Non-pigmented ciliary epithelial cell (primary cell): ENCODE measurements around the gene GAS6.
"Not testable (repeated sequence)": the region's sequence is repeated elsewhere in the genome, so short reads cannot be mapped to it uniquely, and the experiment has no call there.

Experiments
- DNase-seq: peaks from one replicate; pipeline ENCODE4 v3.0.0-alpha.2; 2010; ENCODE audit warnings: low read depth

GAS6 gene

DNA sequence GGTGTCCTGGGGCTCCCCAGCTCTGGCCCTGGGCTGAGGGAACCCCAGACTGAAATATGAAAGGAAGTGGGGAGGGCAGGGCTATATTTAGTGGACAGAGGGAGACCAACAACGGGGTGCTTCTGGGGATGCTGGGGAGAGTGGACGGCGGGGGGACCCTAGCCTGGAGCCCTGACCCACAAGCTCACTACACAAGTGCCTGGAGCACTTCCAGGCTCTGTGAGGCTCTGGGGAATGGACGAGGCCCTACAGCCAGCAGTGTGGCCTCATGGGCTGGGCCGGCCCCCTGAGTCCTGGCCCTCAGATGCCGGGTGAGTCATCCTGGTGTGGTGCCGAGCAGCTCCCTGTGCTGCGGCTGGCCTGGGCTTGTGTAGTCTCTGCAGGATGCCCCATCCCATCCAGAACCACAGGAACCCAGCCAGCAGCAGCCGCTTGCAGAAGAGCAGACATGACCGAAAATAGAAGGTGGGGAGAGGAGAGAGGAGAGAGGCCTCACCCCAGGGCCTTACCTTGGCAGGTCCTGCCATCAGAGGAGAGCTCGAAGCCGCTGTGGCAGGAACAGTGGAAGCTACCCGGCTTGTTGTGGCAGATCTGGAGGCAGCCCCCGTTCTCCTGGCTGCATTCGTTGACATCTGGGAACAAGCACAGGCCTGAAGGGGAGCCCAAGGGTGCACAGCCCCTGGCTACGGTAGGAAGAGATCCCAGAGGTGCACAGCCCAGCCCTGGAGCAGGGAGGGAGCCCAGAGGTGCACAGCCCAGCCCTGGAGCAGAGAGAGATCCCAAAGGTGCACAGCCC, 26.1 kb downstream of the GAS6 start:
- peak; percentile 92 for DNase-seq

DNA sequence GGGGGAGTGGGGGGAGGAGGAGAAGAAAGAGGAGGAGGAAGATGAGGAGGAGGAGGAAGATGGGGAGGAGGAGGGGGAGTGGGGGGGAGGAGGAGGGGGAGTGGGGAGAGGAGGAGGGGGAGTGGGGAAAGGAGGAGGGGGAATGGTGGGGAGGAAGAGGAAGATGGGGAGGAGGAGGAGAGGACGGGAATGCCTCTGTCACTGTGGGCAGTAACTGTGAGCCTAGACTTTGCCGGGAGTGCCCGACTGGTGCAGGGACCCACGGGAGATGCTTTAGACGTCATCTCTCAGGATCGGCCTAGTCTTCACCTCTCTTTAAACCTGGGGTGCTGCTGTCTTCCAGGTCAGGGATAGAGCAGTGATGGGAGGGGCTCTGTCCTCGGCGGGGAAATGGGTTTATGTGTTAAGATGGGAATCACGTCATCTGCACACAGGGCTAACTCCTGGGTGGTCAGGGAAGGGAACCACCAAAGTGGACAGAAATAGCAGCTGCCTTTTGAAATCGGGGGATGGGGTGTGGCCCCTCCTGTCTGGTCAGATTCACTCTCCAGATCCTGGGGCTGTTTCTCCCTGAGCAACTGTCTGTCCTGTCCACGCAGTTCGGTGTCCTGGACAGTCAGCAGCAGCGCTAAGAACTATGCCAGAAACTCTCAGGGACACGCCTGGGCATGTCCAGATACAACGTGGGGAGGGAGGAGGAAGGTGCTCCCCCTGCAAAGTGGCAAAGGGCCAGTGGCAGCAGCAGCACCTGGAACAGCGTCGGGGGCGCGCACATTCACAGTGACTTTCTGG, 26.9 kb downstream of the GAS6 start:
- DNase-seq = peak; percentile 73

DNA sequence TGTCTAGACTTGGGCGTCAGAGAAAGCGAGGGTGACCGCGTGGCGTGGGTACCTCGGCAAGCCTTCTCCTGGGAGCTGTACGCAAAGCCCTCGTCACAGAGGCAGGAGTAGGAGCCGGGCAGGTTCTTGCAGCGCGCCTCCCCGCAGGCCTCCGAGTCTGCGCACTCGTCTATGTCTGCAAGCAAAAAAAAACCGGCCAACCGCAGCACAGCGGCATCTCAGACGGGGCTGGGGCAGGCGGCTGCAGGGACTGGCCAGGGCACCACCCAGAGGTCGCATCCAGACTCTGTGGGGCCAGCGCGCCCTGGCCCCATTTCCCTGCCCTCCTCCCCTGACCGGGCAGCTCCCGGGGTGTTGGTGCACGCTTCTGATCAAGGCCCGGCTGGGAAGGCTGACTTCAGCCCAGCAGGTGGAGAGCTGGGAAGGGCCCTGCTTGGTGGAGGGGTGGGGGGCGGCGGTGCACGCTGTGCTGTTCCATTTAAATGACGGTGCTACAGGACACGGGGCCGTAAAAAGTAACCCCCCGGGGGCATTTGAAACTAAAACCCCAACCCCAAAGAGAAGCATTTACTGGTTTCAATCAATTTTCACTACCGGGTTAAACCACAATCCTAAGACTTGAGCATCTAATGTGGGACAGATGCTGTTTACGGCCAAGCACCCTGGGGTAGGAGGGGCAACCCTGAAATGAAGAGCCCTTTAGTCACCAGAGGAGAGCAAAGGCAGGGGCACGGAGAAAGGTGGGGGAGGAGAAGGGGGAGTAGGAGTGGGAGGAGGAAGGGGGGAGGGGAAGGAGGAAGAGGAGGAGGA, 28.2 kb downstream of the GAS6 start:
- no peak for DNase-seq

DNA sequence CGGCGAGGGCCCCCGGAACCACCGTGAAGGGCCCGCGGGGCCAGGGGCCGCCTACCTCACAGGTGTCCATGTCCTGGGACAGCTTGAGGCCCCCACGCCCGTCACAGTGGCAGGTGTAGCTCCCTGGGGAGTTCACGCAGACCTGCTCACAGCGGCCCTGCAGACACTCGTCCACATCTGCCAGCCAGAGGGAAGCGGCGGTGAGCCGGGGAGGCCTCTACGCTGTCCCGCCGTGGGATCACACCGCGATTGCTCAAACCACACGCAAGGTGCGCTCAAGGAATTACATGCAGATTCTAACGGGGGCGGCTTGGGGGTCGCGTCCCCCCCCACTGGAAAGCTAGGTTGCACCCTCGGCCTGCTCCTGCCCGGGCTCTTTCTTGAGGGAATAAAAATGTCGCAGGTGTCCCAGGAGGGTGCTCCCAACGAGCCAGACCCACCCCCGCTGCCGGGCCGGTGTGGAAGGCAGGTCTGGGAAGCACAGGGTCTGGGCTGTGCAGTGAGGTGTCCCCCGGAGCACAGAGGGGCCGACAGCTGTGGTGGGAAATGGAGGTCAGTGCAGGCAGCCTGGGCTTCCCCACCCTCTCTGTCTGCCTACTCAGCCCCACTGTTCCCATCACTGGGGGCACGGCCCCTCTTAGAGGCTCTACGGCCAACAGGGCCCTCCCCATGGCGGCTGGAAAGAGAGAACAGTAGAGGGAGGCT, 29.2 kb downstream of the GAS6 start:
- no peak for DNase-seq

DNA sequence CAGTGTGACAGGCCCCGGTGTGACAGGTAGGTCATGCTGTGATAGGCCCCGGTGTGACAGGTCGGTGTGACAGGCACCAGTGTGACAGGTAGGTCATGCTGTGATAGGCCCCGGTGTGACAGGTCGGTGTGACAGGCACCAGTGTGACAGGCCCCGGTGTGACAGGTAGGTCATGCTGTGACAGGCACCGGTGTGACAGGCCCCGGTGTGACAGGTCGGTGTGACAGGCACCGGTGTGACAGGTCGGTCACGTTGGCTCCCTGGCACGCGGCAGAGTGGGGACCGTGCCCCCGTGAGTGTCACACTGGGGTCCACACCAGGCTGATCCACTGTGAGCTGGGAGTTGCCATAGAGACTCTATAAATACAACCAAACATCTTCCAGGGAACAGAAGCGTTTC, 29.9 kb downstream of the GAS6 start:
- not testable (repeated sequence) for DNase-seq

DNA sequence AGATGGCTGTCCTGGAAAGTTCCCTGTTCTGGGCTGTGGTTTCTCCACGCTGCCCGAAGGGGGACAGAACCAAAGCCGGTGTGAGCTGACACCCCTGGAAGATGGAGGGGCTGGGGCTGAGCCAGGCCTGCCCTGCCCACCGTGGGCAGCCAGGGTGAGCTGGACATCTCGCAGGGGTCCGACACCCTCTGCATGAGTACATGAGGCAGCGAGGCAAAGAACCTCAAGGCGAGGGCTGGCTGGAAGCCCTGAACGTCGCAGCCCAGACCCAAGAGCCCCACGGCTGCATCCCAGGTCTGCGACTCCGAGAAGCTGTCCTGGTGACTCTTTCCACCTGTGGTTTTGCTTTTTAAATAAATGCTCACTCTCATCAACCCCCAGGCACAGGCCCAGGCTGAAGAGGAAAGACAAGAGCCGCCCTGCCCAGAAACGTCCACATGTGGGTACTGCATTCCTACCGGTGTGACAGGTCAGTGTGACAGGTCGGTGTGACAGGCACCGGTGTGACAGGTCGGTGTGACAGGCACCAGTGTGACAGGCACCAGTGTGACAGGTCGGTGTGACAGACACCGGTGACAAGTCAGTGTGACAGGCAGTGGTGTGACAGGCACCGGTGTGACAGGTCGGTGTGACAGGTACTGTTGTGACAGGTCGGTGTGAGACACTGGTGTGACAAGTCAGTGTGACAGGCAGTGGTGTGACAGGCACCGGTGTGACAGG, 30.6 kb downstream of the GAS6 start:
- DNase-seq = no peak

DNA sequence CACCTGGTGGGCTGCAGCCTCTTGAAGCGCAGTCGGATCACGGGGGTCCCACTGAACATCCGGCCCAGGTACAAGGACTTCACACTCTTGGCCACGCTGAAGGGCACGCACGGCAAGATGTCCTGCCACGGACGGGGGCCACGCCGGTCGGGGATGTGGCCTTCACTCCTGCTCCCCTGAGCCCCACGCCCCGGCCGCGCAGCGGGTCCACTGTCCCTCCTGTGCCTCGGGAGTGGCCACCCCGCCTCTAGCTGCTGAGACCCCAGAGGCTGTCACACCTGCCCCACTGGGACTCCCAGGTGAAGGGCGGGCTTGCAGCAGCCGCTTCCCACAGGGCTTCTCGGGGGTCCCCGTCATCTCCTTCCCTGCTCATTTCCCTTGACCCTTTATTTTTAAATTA, 31.2 kb downstream of the GAS6 start:
- DNase-seq = no peak

DNA sequence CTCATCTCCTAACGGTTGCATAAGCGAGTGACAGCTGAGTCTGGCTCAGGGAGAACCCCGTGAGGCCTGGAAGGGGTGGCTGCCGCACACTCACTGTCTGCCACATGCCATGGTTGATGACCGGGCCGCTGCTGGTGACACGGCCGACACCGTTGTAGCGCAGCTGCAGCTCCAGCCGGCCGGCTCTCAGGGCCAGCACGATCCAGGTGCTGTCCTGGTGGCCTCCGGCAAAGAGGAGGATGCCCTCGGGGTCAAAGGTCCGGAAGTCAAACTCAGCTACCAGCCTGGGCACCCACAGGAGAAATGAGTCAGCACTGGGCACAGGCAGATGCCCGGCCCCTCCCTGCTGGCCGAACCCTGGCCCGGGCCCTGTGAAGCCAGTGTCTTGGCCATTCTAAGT, 31.7 kb downstream of the GAS6 start:
- DNase-seq = no peak

DNA sequence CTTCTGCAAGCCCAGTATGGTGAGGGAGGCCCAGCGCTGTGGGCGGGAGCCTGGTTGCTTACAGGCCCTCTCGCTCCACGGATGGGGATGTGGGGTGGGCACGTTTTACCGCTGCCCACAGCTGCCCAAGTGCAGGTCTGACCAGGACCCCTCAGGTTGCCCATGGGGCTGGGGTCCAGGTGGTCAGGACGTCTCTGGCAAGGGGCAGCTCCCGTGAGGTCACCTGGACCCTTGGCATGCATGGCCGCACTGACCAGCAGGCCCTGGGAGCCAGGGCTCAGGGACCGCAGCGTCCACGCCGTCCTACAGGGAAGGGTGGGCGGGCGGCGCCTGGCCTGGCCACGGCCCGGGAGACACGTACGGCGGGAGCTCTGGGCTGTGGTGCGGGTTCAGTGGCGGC, 32.8 kb downstream of the GAS6 start:
- DNase-seq = no peak

DNA sequence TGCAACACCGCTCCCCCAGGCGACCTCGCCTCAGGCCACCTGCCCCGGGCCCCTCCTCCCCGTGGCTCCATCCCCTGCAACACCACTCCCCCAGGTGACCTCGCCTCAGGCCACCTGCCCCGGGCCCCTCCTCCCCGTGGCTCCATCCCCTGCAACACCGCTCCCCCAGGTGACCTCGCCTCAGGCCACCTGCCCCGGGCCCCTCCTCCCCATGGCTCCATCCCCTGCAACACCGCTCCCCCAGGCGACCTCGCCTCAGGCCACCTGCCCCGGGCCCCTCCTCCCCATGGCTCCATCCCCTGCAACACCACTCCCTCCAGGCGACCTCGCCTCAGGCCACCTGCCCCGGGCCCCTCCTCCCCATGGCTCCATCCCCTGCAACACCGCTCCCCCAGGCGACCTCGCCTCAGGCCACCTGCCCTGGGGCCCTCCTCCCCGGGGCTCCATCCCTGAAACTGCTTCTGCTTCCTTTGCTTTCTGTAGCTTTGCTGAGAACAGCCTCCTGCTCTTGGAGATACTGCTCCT, 33.4 kb downstream of the GAS6 start:
- DNase-seq = not testable (repeated sequence)

DNA sequence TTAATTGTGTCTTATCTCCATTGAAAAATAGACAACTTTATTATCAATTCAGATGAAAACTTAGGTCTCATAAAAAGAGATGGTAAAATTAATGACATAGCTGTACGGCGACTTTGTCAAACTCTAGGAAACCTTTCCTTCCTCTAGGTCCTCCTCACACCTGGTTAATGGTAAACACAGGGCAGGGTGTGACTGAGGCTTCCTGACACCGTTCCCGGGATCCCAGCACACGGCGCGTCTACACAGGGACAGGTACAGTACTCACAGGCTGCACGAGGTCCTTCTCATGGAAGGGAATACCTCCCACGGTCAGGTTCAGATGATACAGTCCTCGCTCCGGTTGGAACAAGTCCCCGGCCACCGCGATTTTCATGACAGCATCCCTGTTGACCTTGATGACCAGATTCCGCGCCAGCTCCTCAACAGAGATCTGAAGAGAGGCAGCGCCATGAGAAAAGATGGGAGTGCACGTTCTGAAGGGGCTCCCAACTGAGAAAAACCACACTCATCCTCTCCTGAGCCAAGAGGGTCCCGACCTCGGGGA, 35.5 kb downstream of the GAS6 start:
- DNase-seq = no peak

DNA sequence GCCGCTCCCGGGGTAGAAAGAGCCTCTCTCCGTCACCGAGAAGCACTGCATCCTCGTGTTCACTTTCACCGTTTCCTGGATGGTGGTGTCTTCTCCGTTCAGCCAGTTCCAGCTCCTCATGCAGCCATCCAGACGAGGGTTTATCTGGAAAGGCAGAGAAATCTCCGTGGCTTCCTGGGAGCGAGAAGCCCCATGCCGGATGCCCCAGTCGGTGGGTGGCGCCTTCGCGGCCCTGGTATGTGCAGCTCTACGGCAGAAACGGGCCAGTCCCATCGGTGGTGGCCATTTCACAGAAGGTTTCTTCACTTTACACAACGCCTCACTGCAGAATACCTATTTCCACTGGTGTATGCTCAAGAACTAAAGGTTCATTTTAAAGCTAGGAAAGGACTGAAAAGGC, 36.9 kb downstream of the GAS6 start:
- no peak for DNase-seq

DNA sequence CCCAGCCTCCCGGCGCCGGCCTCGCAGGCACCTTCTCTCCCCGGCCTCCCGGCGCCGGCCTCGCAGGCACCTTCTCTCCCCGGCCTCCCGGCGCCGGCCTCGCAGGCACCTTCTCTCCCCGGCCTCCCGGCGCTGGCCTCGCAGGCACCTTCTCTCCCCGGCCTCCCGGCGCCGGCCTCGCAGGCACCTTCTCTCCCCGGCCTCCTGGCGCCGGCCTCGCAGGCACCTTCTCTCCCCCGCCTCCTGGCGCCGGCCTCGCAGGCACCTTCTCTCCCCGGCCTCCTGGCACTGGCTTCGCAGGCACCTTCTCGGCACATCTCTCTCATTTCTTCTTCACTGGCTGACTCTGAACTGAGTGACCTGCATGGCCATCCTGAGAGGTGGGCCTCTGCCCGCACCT, 37.4 kb downstream of the GAS6 start:
- DNase-seq = not testable (repeated sequence)

DNA sequence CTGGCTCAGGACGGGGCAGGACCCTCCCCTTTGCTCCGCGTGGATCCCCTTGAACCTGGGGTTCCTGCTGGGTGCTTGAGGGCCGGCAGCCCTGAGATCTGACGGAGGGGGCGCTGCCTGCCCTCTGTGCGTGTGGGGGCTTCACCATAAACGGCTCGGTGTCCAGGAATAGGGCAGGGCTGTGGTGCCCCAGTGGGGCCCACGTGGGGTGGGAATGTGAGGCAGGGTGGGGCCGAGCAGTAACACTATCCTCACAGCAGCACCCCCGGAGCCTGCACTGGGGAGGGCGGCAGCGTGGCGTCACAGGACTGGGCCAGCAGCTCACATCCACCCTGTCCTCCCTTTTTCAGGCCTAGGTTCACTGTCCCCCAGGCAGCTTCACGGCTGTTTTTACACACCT, 38.0 kb downstream of the GAS6 start:
- no peak for DNase-seq

DNA sequence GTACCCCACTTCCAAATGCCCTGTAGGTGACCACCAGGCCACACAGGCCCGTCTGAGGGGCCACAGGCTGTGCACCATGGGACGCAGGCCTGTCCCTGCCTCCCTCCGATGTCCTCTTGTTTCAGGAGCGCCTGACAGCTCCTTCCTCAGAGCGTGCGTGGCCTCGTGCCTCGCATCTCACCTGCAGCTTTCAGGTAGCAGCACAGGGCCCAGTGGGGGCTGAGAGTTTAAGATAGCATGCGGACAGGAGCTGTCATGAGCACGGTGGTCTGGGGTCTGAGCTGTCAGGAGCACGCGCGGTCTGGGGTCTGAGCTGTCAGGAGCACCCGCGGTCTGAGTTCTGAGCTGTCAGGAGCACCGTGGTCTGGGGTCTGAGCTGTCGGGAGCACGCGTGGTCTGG, 40.1 kb downstream of the GAS6 start:
- DNase-seq = no peak

DNA sequence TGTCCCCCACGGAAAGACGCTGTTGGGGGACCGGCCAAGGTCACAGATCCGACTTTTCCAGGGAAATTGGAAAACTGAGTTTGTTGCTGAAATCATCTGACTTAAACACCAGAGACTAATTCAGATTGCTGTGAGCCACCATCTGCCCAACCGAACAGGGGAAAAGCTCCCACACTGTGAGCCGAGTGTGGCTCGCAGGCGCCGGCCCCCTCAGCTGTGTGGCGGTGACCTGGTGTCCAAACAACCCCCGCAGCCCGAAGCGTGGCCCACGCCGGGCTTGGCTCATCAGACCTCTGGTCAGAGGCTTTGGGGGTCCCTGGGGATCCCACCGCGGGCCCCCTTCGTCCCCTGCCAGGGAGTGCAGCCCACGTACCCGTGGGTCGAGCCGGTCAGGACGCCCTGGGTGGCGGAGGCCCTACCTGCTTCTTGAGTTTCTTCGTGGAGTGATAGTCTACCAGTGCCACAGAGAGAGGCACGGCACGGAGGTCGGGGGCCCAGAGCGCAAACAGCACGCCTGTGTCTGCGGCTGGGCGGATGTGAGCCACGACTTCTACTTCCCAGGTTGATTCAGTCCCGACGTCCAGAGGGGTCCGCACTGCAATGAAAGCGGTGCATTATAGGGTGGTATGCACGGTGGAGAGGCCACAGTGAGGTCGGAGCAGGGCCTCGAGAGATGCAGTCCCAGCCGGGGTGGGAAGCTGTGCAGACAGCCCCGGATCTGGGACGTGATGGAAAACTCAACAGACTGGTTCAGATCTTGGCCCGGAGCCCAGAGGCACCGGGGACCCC, 40.7 kb downstream of the GAS6 start:
- no peak for DNase-seq

DNA sequence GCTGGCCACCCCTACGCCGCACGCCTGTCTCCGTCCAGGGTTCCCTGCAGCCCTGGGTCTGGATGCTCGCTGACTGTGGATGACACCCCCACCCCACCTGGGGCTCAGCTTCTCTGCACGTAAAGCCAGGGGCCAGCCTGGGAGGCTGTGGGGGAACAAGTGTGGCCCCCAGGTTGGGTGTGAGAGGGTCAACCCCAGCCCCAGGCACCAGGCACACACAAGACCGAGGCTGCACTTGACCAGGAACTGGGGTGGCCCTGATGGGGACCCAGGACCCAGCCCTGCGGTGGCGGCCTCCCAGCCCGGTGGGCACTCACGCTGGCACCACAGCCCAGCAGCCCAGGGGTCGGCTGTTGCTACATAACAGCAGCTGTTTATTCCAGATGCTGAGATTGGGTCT, 41.6 kb downstream of the GAS6 start:
- DNase-seq = no peak

DNA sequence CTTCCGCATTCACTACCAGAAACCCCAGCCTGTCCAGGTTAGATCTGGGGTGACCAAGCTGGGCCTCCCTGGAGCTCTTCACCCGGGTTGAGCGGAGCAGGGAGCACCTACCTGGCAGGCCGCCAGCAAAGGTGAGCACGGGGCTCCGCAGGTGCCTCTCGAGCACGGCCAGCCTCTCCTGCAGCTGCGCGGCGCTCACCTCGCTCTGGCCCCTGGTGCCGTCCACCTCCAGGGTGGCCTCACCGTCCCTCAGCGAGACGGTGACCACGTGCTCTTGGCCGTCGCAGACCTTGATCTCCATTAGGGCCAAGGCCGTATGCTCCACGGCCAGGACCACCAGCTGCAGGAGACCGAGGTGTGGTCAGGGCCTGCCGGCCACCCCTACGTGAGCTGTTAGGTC, 42.0 kb downstream of the GAS6 start:
- no peak for DNase-seq

DNA sequence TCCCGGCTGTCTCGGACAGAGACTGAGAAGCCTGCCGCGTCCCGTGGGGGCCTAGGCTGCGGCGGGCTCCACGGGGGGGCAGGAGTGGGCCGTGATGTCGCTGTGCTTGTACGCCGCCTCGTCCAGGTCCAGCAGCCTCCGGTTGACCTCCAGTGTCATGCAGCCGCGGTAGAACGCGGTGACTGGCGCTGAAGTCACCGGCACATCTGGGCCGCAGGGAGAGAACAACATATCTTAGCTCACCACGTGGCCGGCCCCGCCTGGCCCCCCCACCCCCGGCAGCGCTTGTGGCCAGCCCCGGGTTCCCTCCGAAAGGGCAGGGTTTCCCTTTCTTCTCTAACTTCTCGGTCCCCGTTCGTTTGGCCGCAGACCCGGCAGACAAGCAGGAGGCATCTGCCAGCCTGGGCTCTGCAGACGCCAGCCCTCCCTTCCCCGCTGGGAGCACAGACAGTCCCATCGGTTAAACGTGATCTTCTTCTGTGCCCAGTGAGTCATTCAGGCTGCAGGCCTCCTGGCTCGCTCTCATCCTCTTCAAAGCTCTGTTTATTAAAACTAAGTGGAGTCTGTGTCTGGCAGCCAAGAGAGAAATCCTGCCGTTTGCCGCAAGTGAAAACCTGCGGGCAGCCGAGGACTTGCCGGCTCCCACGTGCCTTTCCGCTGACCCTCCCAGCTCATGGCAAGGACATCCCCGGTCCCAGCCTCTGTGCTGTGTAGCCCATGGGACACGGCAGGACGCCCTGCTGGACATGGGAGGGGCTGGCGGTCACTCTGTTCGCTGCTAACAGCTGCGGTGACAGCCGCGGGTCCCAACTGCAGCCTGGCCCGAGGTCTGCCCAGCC, 42.8 kb downstream of the GAS6 start:
- DNase-seq = peak; percentile 78
